NCI-H526 (cell line): ENCODE measurements around the gene CLEC2D.
"Not testable (repeated sequence)": the region's sequence is repeated elsewhere in the genome, so short reads cannot be mapped to it uniquely, and the experiment has no call there.

Source experiments
- DNase-seq, 2 experiments: peaks; one replicate each; lab custom pipeline; 2025; lab: John Stamatoyannopoulos, UW

CLEC2D gene

DNA sequence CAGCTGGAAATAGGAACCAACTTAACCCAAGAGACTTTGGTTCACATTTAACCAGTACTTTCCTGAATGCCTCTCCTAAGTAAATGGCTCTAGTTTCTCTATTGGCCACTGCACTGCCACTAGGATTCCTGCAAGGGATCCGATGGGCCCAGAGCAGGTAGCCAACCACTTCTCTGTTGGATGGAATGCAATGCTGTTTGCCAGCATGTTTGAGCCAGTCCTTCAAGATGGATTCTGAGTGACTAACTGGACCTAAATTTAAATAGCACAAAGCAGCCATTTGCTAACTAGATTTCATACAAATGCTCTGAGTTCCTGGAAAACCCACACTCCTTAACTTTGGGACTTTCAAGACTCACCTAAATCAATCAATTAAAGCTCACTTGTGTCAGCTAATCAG, 9.5 kb upstream of the CLEC2D start:
- no peak for DNase-seq

DNA sequence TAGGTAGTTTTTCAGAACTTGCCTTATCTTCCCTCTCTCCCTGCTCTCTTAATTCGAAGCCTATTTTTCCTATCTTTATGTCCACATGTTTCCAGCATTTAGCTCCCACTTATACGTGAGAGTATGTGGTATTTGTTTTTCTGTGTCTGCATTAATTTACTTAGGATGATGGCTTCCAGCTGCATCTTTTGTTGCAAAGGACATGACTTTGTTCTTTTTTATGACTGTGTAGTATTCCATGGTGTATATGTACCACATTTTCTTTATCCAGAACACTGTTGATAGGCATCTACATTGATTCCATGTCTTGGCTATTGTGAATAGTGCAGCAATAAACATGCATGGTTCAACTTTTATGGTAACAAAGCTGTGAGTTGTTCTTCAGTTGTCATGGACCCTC, 7.8 kb upstream of the CLEC2D start:
- no peak for DNase-seq

DNA sequence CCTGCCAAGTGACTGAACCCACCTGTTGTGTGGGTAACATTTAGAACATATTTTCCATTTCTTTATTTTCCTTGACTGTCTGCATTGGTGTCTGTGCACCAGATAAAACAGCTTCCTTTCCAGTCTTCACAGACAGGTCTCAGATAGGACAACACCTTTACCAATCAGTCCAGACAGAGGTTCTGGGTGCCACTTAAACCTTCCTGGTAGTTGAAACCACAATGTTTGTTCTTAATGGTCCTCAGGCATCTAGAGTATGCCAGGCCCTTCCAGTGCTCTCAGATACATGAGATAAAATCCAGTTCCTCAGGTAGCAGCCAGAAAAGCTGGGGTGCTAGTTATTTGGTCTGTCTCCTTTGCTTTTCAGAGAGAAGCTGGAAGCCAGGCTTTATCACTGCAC, 7.0 kb upstream of the CLEC2D start:
- no peak for DNase-seq

DNA sequence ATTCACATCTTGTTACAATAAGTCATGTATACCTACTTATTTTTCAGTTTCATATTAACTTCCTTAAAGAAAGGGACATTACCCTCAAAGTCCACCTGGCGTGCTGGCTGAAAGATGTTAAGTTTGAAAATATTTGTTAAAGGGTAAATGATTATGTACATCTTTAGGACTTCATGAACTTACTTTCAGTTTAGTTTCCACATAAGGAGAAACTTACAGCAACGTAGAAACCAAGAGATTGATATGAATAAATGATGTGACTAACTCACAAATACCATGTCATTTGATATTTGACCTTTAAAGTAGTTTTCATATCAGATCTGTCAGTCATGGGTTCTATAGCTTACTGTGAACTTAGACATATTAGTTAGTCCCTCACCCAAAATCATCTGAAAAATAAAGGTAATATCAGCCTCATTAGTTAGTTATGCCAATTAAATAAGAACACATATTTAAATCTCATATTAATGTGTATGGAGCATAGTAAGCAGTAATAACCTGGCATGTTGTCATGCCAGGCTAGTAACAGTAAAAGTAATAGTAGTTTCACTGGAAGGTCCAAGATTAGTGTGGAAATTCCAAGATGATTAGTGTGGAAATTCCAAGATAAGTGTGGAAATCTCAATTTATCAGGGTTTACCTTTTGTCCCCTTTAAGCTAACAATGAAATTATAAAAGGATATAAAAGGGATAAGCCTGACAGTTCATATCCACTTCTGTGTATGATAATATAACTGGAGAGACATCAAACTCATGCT, 1.9 kb upstream of the CLEC2D start:
- DNase-seq = no peak

DNA sequence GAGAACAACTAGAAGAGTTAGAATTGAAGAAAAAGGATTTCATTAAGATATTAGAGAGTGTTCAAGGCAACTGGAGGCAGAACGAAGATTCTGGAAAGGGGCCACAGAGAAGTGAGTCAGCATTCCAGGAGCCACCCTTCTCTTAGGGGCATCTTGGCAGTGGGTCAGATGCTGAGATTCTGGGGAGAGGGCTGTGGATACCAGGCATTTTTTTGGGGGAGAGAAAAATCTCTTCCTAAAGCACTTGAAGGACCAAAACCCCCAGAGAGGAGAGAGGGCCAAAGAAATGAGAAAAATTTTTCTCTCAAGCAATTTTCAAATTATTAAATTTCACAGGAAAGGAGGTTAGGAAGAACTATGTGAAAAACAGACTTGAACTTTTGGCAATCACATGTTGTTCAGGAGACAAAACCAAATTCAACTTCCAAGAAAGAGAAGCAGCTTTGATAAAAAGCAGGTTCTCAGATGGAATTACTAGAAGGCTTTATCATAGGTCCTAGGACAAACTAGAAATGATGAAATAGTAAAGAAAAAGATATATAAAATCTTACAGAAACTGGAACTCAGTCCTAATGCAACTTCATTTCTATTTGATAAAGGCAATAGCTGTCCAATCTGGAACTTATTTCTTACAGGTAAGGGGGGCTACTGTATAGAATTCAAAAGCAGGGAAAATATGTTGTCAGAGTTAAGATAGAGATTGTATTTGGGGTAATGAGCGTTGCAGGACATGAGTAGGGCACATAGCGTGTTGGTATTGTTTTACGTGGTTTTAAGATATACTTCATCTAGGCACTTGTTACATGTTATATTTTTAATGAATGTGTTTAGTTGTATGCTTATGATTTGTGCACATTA, 1.1 kb upstream of the CLEC2D start:
- no peak for DNase-seq

DNA sequence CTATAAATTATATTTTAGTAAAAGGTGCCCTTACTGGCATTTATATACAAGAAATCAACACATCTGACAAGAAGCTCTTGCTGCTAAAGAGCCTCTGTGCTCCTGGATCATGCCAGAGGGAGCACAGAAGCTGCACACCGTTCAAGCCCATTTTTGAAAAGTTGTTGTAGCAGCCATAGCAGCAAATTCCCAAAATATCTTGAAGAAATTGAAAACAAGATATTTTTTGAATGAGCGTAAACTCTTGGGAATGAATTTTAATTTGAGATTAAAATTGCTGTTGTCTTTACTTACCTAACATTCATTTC, 540 bp upstream of the CLEC2D start:
- DNase-seq = no peak

DNA sequence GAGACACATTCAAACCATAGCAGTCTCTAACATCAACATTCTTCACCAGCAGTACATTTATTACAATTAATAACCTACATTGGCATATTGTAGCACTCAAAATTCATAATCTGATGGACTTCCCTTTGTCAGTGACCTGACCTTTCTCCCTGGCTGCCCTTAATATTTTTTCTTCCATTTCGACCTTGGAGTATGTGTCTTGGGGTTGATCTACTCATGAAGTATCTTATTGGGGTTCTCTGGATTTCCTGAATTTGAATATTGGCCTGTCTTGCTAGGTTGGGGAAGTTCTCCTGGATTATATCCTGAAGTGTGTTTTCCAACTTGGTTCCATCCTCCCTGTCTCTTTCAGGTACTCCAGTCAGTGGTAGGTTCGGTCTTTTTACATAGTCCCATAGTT, 2.8 kb downstream of the CLEC2D start:
- not testable (repeated sequence) for DNase-seq

DNA sequence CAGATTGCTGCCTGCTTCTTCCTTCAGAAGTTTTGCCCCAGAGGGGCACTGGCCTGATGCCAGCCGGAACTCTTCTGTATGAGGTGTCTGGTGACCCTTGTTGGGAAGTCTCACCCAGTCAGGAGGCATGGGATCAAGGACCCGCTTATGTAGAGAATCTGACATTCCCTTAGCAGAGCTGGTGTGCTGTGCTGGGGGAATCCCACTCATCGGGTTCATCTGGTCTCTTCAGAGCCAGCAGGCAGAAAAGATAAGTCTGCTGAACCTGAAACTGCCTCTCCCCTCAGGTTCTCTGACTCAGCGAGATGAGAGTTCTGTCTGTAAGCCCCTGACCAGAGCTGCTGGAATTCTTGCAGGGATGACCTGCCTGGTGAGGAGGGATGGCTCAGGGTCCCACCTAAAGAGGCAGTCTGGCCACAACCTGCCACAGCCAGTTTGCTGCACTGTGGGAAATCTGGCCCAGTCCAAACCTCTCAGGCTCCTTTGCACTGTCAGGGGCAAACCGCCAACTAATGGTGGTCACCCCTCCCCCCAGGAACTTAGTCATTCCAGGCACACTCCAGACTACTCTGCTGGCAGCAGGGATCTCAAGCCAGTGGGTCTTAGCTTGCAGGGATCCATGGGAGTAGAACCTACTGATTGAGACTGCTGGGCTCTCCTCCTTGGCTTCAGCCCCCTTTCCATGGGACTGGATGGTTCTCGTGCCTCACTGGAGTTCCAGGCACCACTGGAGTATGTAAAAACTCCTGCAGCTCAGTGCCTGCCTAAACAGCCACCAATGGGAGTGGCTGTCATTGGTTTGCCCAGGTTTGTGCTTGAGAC, 4.1 kb downstream of the CLEC2D start:
- no peak for DNase-seq

DNA sequence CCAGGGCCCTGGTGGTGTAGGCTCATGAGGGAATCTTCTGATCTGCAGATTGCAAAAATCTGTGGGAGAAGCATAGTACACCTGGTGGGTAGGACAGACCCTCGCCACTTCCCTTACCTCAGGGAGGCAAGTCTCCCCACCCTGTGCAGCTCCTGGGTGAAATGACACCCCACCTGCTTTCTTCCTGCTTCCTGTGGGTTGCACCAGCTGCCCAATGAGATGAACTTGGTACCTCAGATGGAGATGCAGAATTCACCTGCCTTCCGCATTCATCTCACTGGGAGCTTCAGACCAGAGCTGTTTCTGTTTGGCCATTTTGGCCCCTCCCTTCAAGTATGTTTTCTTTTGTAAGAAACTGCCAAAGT, 4.7 kb downstream of the CLEC2D start:
- no peak for DNase-seq

DNA sequence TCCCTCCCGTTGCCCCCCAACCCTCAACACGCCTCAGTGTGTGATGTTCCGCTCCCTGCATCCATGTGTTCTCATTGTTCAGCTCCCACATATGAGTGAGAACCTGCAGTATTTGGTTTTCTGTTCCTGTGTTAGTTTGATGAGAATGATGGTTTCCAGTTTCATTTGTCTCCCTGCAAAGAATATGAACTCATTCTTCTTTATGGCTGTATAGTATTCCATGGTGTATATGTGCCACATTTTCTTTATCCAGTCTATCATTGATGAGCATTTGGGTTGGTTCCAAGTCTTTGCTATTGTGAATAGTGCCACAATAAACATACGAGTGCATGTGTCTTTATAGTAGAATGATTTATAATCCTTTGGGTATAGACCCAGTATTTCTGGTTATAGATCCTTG, 13.0 kb downstream of the CLEC2D start:
- DNase-seq = not testable (repeated sequence)

DNA sequence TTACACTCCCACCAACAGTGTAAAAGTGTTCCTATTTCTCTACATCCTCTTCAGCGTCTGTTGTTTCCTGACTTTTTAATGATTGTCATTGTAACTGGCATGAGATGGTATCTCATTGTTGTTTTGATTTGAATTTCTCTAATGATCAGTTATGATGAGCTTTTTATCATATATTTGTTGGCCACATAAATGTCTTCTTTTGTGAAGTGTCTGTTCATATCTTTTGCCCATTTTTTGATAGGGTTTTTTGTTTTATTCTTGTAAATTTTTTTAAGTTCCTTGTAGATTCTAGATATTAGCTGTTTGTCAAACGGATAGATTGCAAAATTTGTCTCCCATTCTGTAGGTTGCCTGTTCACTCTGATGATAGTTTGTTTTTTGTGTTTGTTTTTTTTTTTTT, 13.4 kb downstream of the CLEC2D start:
- not testable (repeated sequence) for DNase-seq

DNA sequence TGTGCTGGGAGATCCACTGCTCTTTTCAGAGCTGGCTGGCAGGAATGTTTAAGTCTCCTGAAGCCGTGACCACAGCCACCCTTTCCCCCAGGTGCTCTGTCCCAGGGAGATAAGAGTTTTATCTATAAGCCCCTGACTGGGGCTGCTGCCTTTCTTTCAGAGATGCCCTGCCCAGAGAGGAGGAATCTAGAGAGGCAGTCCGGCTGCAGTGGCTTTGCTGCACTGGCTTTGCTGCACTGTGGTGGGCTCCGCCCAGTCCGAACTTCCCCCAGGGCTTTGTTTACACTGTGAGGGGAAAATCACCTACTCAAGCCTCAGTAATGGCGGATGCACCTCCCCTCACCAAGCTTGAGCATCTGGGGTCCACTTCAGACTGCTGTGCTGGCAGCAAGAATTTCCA, 15.9 kb downstream of the CLEC2D start:
- not testable (repeated sequence) for DNase-seq

DNA sequence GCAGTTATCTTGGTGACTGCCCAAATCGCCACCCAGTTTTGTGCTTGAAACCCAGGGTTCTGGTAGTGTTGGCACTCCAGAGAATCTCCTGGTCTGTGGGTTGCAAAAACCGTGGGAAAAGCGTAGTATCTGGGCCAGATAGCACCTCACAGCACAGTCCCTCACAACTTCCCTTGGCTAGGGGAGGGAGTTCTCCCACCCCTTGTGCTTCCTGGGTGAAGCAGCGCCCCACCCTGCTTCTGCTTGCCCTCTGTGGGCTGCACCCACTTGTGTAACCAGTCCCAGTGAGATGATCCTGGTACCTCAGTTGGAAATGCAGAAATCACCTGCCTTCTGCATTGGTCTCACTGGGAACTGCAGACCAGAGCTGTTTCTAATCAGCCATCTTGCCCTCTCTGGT, 16.4 kb downstream of the CLEC2D start:
- DNase-seq = no peak

DNA sequence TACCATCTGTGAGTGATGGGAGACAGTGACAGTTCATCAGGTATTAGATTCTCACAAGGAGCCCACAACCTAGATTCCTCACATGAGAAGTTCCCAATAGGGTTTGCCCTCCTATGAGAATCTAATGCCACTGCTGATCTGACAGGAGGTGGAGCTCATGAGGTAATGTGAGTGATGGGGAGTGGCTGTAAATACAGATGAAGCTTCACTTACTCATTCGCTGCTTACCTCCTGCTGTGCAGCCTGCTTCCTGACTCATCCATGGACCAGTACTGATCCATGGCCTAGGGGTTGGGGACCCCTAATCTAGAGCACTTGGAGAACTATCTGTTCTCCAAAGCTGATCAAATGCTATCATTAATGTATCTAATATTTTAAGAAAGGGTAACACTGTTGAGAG, 17.7 kb downstream of the CLEC2D start:
- no peak for DNase-seq

DNA sequence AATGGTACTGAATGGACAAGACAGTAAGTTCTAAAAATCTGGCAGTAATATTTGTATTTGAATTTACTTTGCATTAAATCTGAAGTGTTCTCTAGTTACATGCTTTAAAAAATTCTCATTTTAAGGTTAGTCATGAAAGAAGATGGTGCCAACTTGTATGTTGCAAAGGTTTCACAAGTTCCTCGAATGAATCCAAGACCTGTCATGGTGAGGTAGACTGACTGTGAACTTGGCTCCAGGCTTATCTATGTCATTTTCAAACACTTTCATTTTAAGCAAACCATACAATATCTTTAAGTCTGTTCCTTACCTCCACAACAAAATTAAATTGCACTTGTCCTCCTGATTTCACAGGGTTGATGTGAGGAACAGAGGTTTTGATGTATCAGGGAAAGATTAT, 23.4 kb downstream of the CLEC2D start:
- no peak for DNase-seq

DNA sequence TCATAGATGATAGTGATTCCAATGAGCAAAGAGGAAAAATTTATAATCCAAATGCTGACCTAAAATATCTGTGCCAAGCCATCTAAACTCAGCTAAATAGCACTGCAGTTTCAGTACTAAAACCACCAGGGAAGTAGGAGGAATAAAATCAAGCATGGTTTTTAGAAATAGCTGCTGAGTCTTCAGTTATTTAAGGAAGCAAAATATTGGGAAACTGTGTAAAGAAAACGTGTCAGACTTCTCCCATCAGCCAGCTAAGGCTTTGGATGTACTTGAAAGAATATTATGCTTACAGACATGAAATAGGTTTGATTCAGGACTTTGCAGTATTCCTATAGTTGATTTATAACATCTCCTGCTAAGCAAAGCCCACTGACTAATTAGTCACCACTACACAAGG, 24.7 kb downstream of the CLEC2D start:
- no peak for DNase-seq

DNA sequence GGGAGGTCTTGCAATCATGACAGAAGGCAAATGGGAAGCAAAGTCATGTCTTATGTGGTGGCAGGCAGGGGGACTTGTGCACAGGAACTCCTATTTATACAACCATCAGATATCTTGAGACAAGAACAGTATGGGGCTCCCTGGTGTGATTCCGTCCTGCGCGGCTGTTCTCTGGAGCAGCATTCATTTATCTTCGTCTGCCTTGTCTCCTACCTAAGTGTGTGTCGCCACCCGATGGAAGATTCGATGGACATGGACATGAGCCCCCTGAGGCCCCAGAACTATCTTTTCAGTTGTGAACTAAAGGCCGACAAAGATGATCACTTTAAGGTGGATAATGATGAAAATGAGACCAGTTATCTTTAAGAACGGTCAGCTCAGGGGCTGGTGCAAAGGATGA, 25.6 kb downstream of the CLEC2D start:
- DNase-seq = not testable (repeated sequence)

DNA sequence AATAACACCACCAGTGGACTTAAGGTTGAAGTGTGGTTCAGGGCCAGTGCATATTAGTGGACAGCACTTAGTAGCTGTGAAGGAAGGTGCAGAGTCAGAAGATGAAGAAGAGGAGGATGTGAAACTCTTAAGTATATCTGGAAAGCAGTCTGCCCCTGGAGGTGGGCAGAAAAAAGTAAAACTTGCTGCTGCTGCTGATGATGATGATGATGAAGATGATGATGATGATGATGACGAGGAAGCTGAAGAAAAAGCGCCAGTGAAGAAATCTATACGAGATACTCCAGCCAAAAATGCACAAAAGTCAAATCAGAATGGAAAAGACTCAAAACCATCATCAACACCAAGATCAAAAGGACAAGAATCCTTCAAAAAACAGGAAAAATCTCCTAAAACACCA, 26.1 kb downstream of the CLEC2D start:
- not testable (repeated sequence) for DNase-seq

DNA sequence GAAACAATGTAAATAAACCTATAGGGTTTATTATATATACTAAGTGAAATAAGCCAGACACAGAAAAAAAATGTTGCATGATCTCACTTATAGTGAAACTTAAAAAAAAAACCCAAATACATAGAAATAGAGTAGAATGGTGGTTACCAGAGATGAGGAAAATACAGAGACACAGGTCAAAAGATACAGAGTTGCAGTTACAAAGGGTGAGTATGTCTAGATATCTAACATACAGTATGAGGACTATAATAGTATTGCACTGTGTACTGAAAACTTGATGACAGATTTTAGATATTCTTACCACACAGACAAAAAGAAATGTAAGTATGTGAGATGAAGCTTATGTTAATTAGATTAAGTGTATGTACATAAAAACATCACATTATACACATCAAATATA, 28.1 kb downstream of the CLEC2D start:
- no peak for DNase-seq

DNA sequence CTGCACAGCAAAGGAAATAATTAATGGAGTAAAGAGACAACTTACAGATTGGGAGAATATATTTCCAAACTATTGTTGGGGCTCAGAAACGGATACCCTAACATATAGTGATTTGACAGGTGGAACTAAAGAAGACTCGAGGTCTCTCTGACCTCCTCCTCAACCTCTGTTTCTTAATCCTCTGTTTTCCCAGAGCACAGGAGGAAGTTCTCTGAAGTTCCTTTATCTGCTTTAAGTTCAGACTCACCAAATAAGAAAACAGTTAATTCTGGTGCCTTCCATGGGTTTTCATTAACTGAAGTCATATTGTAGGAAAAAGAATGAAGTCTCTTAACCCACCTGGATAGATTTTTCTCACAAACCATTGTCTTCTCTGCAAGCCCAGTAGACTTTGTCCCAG, 29.2 kb downstream of the CLEC2D start:
- no peak for DNase-seq

DNA sequence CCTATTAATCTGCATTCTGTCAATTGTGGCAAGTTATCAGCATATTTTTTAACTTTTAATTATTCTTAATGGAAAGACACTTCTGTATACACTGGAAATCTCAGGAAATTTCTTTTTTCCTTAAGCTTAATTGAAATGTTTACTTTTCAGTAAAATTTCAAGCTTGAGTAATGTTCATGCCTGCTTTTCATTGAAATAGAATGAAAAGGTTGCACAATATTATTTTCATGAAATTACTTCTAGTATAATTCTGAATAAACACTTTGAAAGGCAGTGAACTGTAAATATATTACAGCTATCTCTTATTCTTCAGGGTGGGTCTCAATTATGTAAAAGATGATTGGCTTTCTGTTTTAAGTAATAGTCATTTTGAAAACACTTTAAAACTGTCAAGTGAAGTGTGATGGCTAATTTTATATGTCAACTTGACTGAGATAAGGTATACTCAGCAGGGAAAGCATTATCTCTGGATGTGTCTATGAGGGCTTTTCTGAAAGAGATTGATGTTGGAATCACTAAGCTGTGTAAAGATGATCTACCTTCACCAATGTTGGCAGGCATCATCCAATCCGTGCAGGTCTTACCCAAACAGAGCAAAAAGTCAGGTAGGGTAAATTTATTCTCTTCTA, 29.9 kb downstream of the CLEC2D start:
- DNase-seq = no peak

DNA sequence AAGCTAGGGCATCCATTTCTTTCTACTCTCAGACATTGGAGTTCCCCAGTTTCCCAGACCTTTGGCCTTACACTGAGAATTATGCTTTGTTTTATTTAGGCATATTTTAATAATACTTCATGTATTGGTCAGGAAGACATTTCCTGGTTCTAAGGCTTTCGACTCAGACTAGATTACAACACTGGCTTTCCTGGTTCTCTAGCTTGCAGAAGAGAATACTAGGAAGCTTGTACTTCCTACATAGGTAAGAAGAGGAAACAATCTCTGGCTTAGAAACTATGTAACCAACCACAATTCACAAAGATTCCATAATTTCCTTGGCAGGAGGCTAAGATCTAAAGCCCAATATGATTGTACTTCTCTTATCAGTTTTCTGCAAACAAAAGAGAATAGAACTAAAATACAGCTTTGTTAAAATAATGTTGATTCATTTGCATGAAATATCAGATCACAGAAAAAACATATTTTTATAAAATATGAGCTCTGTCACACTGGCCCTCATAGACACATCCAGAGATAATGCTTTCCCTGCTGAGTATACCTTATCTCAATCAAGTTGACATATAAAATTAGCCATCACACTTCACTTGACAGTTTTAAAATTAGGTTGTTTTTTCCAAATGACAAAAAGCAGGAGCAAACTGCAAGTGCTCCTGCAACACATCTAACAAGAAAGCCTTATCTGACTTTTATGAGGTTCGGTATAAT, 30.5 kb downstream of the CLEC2D start:
- DNase-seq = no peak
